GM19324 (cell line): ENCODE data around the gene ATOH8.

Experiments
- ATAC-seq: cut with Tn5 transposase; IDR thresholded peaks from one replicate; pipeline ENCODE4 v1.9.1; 2021; ENCODE audit warnings: mild to moderate bottlenecking, moderate library complexity; ENCODE audit not compliant: unreplicated experiment, low FRiP score

The ATOH8 gene

GRCh38 chr2:85767803-85768665 is 14.2 kb downstream of the ATOH8 start:
- no peak for ATAC-seq

GRCh38 chr2:85768713-85769112 is 14.9 kb downstream of the ATOH8 start:
- no peak for ATAC-seq

- ATAC-seq: no peak
These were observed 15.6 kb downstream of the ATOH8 start for GRCh38 chr2:85769236-85769982.

- ATAC-seq: no peak
These were observed 16.2 kb downstream of the ATOH8 start for GRCh38 chr2:85769983-85770362.

GRCh38 chr2:85770369-85770768 is 16.6 kb downstream of the ATOH8 start:
- ATAC-seq: no peak

GRCh38 chr2:85770786-85771409 is 17.1 kb downstream of the ATOH8 start:
- ATAC-seq: no peak

- ATAC-seq: no peak
These were observed 17.7 kb downstream of the ATOH8 start for GRCh38 chr2:85771486-85771885.

GRCh38 chr2:85772019-85772745 is 18.4 kb downstream of the ATOH8 start:
- ATAC-seq: no peak

- ATAC-seq: no peak
These were observed 19.2 kb downstream of the ATOH8 start for GRCh38 chr2:85772841-85773491.

GRCh38 chr2:85773692-85774091 is 19.9 kb downstream of the ATOH8 start:
- no peak for ATAC-seq

GRCh38 chr2:85774126-85774978 is 20.6 kb downstream of the ATOH8 start:
- no peak for ATAC-seq

- no peak for ATAC-seq
These were observed 21.9 kb downstream of the ATOH8 start for GRCh38 chr2:85775406-85776381.

- ATAC-seq: no peak
These were observed 22.9 kb downstream of the ATOH8 start for GRCh38 chr2:85776672-85777071.

- ATAC-seq: no peak
These were observed 23.7 kb downstream of the ATOH8 start for GRCh38 chr2:85777441-85777861.

- ATAC-seq: no peak
These were observed 25.0 kb downstream of the ATOH8 start for GRCh38 chr2:85778646-85779379.

- no peak for ATAC-seq
These were observed 26.0 kb downstream of the ATOH8 start for GRCh38 chr2:85779641-85780315.
